ENCODE results near the gene PARP14. TPM values are rescaled to one million over a fixed set of nuclear protein-coding genes. Genes with fewer than 3 reads are reported as not detected.

PARP14 gene
- polyA plus RNA-seq, 2 of the 4 experiments (the other 2 are of a cell fraction), result 7.5 to 23.6 TPM

DNA sequence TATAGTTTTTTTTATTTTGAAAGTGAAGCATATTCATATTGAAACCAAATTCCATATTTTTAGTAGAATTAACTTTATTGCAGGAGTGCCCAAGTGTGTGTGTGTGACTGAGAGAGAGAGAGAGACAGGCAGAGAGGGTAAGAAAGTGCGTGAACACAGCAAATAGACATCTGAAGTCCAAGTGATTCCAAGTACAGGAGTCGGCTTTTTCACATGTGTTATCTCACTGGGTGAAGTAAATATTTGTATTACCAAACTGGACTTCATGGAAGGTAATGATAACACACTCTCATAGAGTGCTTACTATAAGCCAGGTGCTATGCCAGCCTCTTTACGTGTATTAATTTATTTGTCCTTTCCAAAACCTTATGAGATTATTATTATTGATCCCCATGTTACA is 12.0 kb downstream of the PARP14 start:
- ChIA-PET POLR2A (no interaction called here), CTCF (no interaction called here)
- no peak for ATAC-seq
- H3K4me2 ChIP-seq, result no peak overlapping the region
- H3K4me3 ChIP-seq, result no peak overlapping the region
- no peak for DNase-seq (ENCODE audit: low read depth in 1 of 2, low spot score in 1 of 2)
- no peak for FAIRE-seq
- no peak overlapping the region for H3K27ac ChIP-seq
- peaks cover 21% of the 10 kb centered on the region for H3K4me1 ChIP-seq
- 82% methylated on average over 3 of the region's 3 CpGs for WGBS (ENCODE audit: missing lambda C conversion rate)
- TF ChIP-seq, protein P1, sequence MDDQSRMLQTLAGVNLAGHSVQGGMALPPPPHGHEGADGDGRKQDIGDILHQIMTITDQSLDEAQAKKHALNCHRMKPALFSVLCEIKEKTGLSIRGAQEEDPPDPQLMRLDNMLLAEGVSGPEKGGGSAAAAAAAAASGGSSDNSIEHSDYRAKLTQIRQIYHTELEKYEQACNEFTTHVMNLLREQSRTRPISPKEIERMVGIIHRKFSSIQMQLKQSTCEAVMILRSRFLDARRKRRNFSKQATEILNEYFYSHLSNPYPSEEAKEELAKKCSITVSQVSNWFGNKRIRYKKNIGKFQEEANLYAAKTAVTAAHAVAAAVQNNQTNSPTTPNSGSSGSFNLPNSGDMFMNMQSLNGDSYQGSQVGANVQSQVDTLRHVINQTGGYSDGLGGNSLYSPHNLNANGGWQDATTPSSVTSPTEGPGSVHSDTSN (IDR thresholded peaks at IDR 0.05), result no peak
- TF ChIP-seq, protein P2, sequence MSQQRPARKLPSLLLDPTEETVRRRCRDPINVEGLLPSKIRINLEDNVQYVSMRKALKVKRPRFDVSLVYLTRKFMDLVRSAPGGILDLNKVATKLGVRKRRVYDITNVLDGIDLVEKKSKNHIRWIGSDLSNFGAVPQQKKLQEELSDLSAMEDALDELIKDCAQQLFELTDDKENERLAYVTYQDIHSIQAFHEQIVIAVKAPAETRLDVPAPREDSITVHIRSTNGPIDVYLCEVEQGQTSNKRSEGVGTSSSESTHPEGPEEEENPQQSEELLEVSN (IDR thresholded peaks at IDR 0.05; ENCODE audit: borderline replicate concordance, low read depth), result no peak
- TF ChIP-seq RAD21 (conservative IDR thresholded peaks at IDR 0.05 in 1 of 2, IDR thresholded peaks at IDR 0.05 in 1 of 2) (no peak), PHF8 (IDR thresholded peaks at IDR 0.05; ENCODE audit: borderline replicate concordance, low read depth) (no peak), POLR2A (IDR thresholded peaks at IDR 0.05; ENCODE audit: low read length) (no peak), ZNF302 (CRISPR knock-in tag; IDR thresholded peaks at IDR 0.05) (no peak), MAZ (IDR thresholded peaks at IDR 0.05; ENCODE audit: borderline replicate concordance, low read depth, low read length) (no peak), CHD4 (IDR thresholded peaks at IDR 0.05; ENCODE audit: borderline replicate concordance) (no peak), JUN (IDR thresholded peaks at IDR 0.05) (no peak), CEBPB (IDR thresholded peaks at IDR 0.05) (no peak), ZSCAN20 (CRISPR knock-in tag; IDR thresholded peaks at IDR 0.05) (no peak), HOXA7 (CRISPR knock-in tag; IDR thresholded peaks at IDR 0.05) (no peak)
- TF ChIP-seq, protein P3, sequence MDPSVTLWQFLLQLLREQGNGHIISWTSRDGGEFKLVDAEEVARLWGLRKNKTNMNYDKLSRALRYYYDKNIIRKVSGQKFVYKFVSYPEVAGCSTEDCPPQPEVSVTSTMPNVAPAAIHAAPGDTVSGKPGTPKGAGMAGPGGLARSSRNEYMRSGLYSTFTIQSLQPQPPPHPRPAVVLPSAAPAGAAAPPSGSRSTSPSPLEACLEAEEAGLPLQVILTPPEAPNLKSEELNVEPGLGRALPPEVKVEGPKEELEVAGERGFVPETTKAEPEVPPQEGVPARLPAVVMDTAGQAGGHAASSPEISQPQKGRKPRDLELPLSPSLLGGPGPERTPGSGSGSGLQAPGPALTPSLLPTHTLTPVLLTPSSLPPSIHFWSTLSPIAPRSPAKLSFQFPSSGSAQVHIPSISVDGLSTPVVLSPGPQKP (IDR thresholded peaks at IDR 0.05; ENCODE audit: low read depth, low read length), result no peak
- no peaks in the 10 kb centered on the region for H3K9me3 ChIP-seq

DNA sequence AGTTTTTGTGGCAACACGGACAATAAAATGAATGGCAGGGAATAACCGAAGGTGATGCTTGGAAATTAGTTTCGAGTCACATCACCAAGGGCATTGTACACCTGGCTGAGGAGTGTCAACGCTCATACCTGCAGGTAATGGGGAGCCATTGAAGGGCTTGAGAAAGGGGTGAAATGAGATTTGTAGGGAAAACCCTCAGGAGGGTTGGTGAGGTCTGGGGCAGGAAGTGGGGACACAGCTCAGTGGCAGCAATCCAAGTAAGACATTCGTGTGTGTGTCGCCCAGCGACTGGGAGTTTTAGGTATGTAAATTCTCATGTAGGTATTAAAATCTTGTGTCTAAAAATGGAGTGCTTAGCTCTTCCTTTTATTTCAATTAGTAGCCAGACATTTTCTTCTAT is 14.3 kb downstream of the PARP14 start:
- H3K27ac ChIP-seq, result no peak overlapping the region
- H3K4me3 ChIP-seq, result no peak overlapping the region
- no peak overlapping the region for H3K4me2 ChIP-seq
- TF ChIP-seq EHF (CRISPR knock-in tag; IDR thresholded peaks at IDR 0.05), result no peak
- TF ChIP-seq ZNF302 (CRISPR knock-in tag; IDR thresholded peaks at IDR 0.05), result no peak
- TF ChIP-seq PHF8 (IDR thresholded peaks at IDR 0.05; ENCODE audit: borderline replicate concordance, low read depth), result no peak
- no peak for TF ChIP-seq TP53 (CRISPR knock-in tag; IDR thresholded peaks at IDR 0.05)
- TF ChIP-seq NPAS2 (CRISPR knock-in tag; IDR thresholded peaks at IDR 0.05; ENCODE audit: borderline replicate concordance), result no peak
- TF ChIP-seq ZFP36 (IDR thresholded peaks at IDR 0.05; ENCODE audit: borderline replicate concordance, partially characterized antibody), result no peak
- TF ChIP-seq RARB (CRISPR knock-in tag; IDR thresholded peaks at IDR 0.05), result no peak
- no peak for TF ChIP-seq NR3C1 (IDR thresholded peaks at IDR 0.05)
- no peak for TF ChIP-seq ESRRA (IDR thresholded peaks at IDR 0.05; ENCODE audit: borderline replicate concordance, low read length)
- TF ChIP-seq, protein P4, sequence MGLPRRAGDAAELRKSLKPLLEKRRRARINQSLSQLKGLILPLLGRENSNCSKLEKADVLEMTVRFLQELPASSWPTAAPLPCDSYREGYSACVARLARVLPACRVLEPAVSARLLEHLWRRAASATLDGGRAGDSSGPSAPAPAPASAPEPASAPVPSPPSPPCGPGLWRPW (IDR thresholded peaks at IDR 0.05), result no peak
- no peak for TF ChIP-seq CEBPB (IDR thresholded peaks at IDR 0.05)
- TF ChIP-seq, protein P5, sequence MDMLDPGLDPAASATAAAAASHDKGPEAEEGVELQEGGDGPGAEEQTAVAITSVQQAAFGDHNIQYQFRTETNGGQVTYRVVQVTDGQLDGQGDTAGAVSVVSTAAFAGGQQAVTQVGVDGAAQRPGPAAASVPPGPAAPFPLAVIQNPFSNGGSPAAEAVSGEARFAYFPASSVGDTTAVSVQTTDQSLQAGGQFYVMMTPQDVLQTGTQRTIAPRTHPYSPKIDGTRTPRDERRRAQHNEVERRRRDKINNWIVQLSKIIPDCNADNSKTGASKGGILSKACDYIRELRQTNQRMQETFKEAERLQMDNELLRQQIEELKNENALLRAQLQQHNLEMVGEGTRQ (IDR thresholded peaks at IDR 0.05), result no peak
- TF ChIP-seq, protein P6, sequence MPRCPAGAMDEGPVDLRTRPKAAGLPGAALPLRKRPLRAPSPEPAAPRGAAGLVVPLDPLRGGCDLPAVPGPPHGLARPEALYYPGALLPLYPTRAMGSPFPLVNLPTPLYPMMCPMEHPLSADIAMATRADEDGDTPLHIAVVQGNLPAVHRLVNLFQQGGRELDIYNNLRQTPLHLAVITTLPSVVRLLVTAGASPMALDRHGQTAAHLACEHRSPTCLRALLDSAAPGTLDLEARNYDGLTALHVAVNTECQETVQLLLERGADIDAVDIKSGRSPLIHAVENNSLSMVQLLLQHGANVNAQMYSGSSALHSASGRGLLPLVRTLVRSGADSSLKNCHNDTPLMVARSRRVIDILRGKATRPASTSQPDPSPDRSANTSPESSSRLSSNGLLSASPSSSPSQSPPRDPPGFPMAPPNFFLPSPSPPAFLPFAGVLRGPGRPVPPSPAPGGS (IDR thresholded peaks at IDR 0.05), result no peak
- TF ChIP-seq FOXS1 (CRISPR knock-in tag; IDR thresholded peaks at IDR 0.05), result no peak
- TF ChIP-seq, protein P2 (IDR thresholded peaks at IDR 0.05; ENCODE audit: borderline replicate concordance, low read depth), result no peak
- no peak for TF ChIP-seq EHMT2 (IDR thresholded peaks at IDR 0.05; ENCODE audit: low read depth)
- DNase-seq (ENCODE audit: low read depth in 1 of 2, low spot score in 1 of 2) (no peak), FAIRE-seq (no peak), ATAC-seq (no peak)
- peaks cover 10% of the 10 kb centered on the region; the same call in 2 of the 3 replicates for H3K4me1 ChIP-seq
- ChIA-PET POLR2A (interaction anchor here (0.7 kb wide), 1 partner anchor 279 kb away, joined by 4 read pairs; the partner anchor contains the start of gene WDR5B), CTCF (interaction anchor here (0.7 kb wide), 1 partner anchor 301 kb away, joined by 4 read pairs; no protein-coding TSS in a partner anchor)
- H3K9me3 ChIP-seq, result no peaks in the 10 kb centered on the region
- WGBS (ENCODE audit: missing lambda C conversion rate), result 79% methylated on average over 7 of the region's 7 CpGs
